Endothelial cell of umbilical vein (primary cell): ENCODE measurements around the gene RDX. TPM values are rescaled to one million over a fixed set of nuclear protein-coding genes. Genes with fewer than 3 reads are reported as not detected.

Experiments used
- BruUV-seq: library from RNA; stranded (reverse); fragments of 400-500 nt; replicated peaks from 2 replicates; lab custom pipeline; 2021; lab: Mats Ljungman, UMichigan
- CTCF ChIA-PET: fragments of 300-600, 350-600 bp; sonication (Branson Sonifier 250); formaldehyde crosslinking; loops from one replicate; lab custom pipeline; 2021; ENCODE audit warnings: antibody characterized with exemption, inconsistent platforms; lab: Charles Lee
- POLR2A ChIA-PET: fragments of 300-600, 350-600 bp; sonication (Branson Sonifier 250); formaldehyde crosslinking; loops from one replicate; lab custom pipeline; 2021; ENCODE audit warnings: antibody characterized with exemption, inconsistent platforms; lab: Charles Lee
- DNase-seq: peaks from one replicate; pipeline ENCODE4 v3.0.0-alpha.2; 2011; ENCODE audit warnings: low read depth, low spot score
- FAIRE-seq: peaks from 2 replicates; lab custom pipeline; 2011; peaks lifted over from hg19 to GRCh38; lab: Jason Lieb, UNC
- H2AFZ ChIP-seq: 2 replicates; pipeline ENCODE4 v1.6.0; 2012; ENCODE audit warnings: low read depth, low read length, control low read depth, inconsistent platforms
- H3K27ac ChIP-seq: 2 replicates; pipeline ENCODE4 v1.5.1; 2011; ENCODE audit warnings: low read depth, mild to moderate bottlenecking, control low read depth, low read length, moderate library complexity; ENCODE audit not compliant: insufficient read depth
- H3K27me3 ChIP-seq, 2 experiments: 2 replicates each; pipeline versions ENCODE4 v1.6.0 to v1.6.1; 2011; ENCODE audit warnings: low read length in 2 of 2, mixed read lengths in 1 of 2; ENCODE audit not compliant: control insufficient read depth in 2 of 2, insufficient read depth in 2 of 2
- H3K36me3 ChIP-seq, 2 experiments: 2 replicates in 1 of 2; 3 replicates in 1 of 2; pipeline ENCODE4 v1.5.1; 2011; ENCODE audit warnings: low read length in 2 of 2, mild to moderate bottlenecking in 1 of 2, moderate library complexity in 1 of 2; ENCODE audit not compliant: control insufficient read depth in 2 of 2, insufficient read depth in 2 of 2; ENCODE audit errors: extremely low read depth in 1 of 2
- H3K4me1 ChIP-seq: 3 replicates; pipeline ENCODE4 v1.5.1; 2011; ENCODE audit warnings: mild to moderate bottlenecking, low read length; ENCODE audit not compliant: control insufficient read depth, insufficient read depth; ENCODE audit errors: extremely low read depth
- H3K4me2 ChIP-seq: 2 replicates; pipeline ENCODE4 v1.6.1; 2011; ENCODE audit warnings: low read length, control low read depth, mixed read lengths; ENCODE audit not compliant: insufficient read depth
- H3K4me3 ChIP-seq, 3 experiments: fragments of 200-600 bp in 1 of 3; sonication (generic), shearing (Covaris generic) in 1 of 3; replicated peaks in 1 of 3; 2 replicates each; pipeline ENCODE4 v1.5.1; 2011 to 2016; ENCODE audit warnings: control low read depth in 3 of 3, low read length in 3 of 3, mild to moderate bottlenecking in 2 of 3, inconsistent platforms in 1 of 3, low read depth in 1 of 3, moderate library complexity in 1 of 3; ENCODE audit not compliant: insufficient read depth in 1 of 3
- H3K79me2 ChIP-seq: 2 replicates; pipeline ENCODE4 v1.6.0; 2012; ENCODE audit warnings: low read length, inconsistent platforms; ENCODE audit not compliant: control insufficient read depth, insufficient read depth
- H3K9ac ChIP-seq: replicated peaks from 2 replicates; pipeline ENCODE3; 2011; ENCODE audit warnings: low read length, control low read depth; ENCODE audit not compliant: insufficient read depth; ENCODE audit errors: extremely low read depth
- H3K9me1 ChIP-seq: replicated peaks from 3 replicates; pipeline ENCODE4 v1.6.0; 2011; ENCODE audit warnings: mild to moderate bottlenecking, low read length; ENCODE audit not compliant: control insufficient read depth, insufficient read depth; ENCODE audit errors: extremely low read depth
- H3K9me3 ChIP-seq: replicated peaks from 2 replicates; pipeline ENCODE4 v1.5.1; 2012; ENCODE audit warnings: low read length, inconsistent platforms; ENCODE audit not compliant: control insufficient read depth, insufficient read depth
- H4K20me1 ChIP-seq: replicated peaks from 2 replicates; pipeline ENCODE3; 2011; ENCODE audit warnings: mild to moderate bottlenecking, low read length; ENCODE audit not compliant: control insufficient read depth, insufficient read depth; ENCODE audit errors: extremely low read depth
- EZH2 ChIP-seq: IDR thresholded peaks from 2 replicates; pipeline ENCODE4 v1.6.1; 2012; ENCODE audit warnings: borderline replicate concordance, low read depth, mild to moderate bottlenecking, moderate library complexity, low read length, inconsistent platforms; ENCODE audit not compliant: severe bottlenecking
- FOS ChIP-seq: IDR thresholded peaks from 2 replicates; pipeline ENCODE4 v1.6.1; 2011; ENCODE audit warnings: mild to moderate bottlenecking, low read length, moderate library complexity, borderline replicate concordance; ENCODE audit not compliant: insufficient read depth
- POLR2A ChIP-seq: IDR thresholded peaks from 2 replicates; pipeline ENCODE4 v1.6.1; 2012; ENCODE audit warnings: low read depth, mild to moderate bottlenecking, control low read depth, low read length
- dilution Hi-C: fragments of 300-500 bp; cut with MboI; formaldehyde crosslinking; loops from one replicate; pipeline ENCODE4 v1.15.0; 2019; ENCODE audit warnings: low sequenced_read_pairs; ENCODE audit not compliant: extremely low pct_ligation_motif_present
- intact Hi-C: fragments of 100-400 bp; cut with micrococcal nuclease; formaldehyde crosslinking; loops from one replicate; pipeline ENCODE4 v1.10.0; 2022
- polyA plus RNA-seq, 4 experiments: library from polyadenylated mRNA; depleted of rRNA in 3 of 4; stranded (reverse) in 3 of 4; unstranded in 1 of 4; fragments of >200 nt; gene quantifications; 2 replicates each; pipeline versions ENCODE4 v1.2.1 to v1.2.3, GENCODE V29; 2011 to 2012; ENCODE audit warnings: missing spikeins in 1 of 4
- total RNA-seq: library from RNA; stranded (reverse); gene quantifications from 2 replicates; pipeline ENCODE4 v1.2.3, GENCODE V29; 2021
- TF ChIP-seq, protein P1 (sequence below), 2 donors: IDR thresholded peaks; 1 replicate in 1 of 2; 2 replicates in 1 of 2; pipeline ENCODE4 v1.5.1; 2011; ENCODE audit warnings: low read length in 2 of 2, mild to moderate bottlenecking in 2 of 2, moderate library complexity in 2 of 2, control low read depth in 1 of 2, inconsistent platforms in 1 of 2, low read depth in 1 of 2; ENCODE audit not compliant: insufficient read depth in 1 of 2; ENCODE audit errors: extremely low read depth in 1 of 2
- TF ChIP-seq, protein P2 (sequence below): IDR thresholded peaks from 2 replicates; pipeline ENCODE4 v1.6.1; 2011; ENCODE audit not compliant: insufficient read depth, insufficient read length

The RDX gene
- total and polyA plus RNA-seq, 2 donors (not counting 3 experiments of a cell fraction or from before 2014, with no cell fraction given) = 47.9 to 280 TPM

DNA sequence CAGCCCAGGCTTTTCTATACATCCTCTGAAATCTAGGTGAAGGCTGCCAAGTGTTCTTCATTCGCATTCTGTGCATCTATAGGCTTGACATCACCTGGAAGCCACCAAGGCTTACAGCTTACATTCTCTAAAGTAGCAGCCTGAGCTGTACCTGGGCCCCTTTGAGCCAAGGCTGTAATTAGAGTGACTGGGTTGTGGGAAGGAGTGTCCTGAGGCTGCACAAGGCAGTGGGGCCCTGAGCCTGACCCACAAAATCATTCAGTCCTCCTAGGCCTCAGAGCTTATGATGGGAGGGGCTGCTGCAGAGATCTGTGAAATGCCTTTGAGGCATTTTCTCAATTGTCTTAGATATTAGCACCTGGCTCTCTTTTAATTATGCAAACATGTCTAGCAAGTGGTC lies 33.0 kb upstream of the RDX start:
- intact Hi-C loops (loop anchor here (1.0 to 2.0 kb wide), 2 partner anchors 8 to 77 kb away; no protein-coding TSS in a partner anchor), dilution Hi-C loops (no loop called here)
- peak overlapping the region; percentile 93 for H3K27ac ChIP-seq
- no TSS peak for BruUV-seq
- H3K79me2 ChIP-seq = no peaks in the 10 kb centered on the region
- CTCF ChIA-PET = interaction anchor here (1.0 to 3.2 kb wide), 12 partner anchors 11 to 385 kb away, joined by 3 to 16 read pairs (median 3); partner anchors contain the start of gene RDX
- no peaks in the 10 kb centered on the region for H3K9me3 ChIP-seq
- no peaks in the 10 kb centered on the region for H3K36me3 ChIP-seq
- no peaks in the 10 kb centered on the region for H4K20me1 ChIP-seq
- no peaks in the 10 kb centered on the region for H3K9me1 ChIP-seq
- FAIRE-seq (no peak), DNase-seq (no peak)
- POLR2A ChIA-PET = interaction anchor here (0.6 to 2.3 kb wide), 3 partner anchors 17 to 49 kb away, joined by 3 to 12 read pairs (median 3); no protein-coding TSS in a partner anchor
- H3K4me1 ChIP-seq = peaks cover 17% of the 10 kb centered on the region
- no peak overlapping the region for H2AFZ ChIP-seq
- no peak for TF ChIP-seq POLR2A
- TF ChIP-seq, protein P1, sequence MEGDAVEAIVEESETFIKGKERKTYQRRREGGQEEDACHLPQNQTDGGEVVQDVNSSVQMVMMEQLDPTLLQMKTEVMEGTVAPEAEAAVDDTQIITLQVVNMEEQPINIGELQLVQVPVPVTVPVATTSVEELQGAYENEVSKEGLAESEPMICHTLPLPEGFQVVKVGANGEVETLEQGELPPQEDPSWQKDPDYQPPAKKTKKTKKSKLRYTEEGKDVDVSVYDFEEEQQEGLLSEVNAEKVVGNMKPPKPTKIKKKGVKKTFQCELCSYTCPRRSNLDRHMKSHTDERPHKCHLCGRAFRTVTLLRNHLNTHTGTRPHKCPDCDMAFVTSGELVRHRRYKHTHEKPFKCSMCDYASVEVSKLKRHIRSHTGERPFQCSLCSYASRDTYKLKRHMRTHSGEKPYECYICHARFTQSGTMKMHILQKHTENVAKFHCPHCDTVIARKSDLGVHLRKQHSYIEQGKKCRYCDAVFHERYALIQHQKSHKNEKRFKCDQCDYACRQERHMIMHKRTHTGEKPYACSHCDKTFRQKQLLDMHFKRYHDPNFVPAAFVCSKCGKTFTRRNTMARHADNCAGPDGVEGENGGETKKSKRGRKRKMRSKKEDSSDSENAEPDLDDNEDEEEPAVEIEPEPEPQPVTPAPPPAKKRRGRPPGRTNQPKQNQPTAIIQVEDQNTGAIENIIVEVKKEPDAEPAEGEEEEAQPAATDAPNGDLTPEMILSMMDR (IDR thresholded peaks at IDR 0.05; ENCODE audit: extremely low read depth in 1 of 2, insufficient read depth in 1 of 2, low read depth in 1 of 2, low read length in 2 of 2) = no peak
- no peak for TF ChIP-seq FOS
- TF ChIP-seq, protein P2, sequence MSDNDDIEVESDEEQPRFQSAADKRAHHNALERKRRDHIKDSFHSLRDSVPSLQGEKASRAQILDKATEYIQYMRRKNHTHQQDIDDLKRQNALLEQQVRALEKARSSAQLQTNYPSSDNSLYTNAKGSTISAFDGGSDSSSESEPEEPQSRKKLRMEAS = no peak
- TF ChIP-seq EZH2 = no peak
- H3K27me3 ChIP-seq = no peaks in the 10 kb centered on the region
- H3K9ac ChIP-seq = peak overlapping the region; percentile 83
- H3K4me3 ChIP-seq = peak overlapping the region in 1 of 3 experiments; percentile 37
- peak overlapping the region; percentile 57 for H3K4me2 ChIP-seq
